Measurements from ENCODE around the gene LOXL1.

DNA sequence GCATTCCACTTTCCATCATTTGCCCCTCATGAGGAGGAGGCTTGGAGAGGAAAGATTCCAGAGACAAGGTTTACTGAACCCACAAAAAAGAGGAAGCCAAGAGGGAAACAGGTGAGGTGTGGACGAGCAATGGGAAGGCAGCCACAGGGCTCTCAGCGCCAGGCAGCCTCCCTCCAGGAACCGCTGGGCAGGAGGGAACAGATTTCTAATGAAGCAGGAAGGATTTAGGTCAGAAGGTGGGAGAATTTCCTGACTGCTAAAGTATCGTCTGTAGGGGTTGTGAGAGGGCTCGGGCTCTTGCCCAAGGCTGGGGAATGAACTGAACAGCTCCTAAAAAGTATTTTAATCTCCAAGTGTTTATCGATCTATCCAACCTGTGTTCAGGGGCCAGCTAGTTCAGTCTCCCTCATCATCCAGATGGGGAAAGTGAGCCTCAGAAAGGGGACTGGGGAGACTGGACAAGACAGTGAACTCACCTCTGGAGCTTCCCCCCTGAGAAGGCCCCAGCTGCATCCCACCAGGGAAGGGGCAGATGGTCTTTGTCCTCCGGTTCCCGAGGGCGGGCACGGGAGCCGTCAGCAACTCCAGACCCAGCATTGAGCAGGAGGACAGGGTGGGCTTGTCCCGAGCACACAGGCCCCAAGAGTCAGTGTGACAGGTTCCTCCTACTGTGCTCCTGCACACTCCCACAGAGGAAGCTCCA, 10.5 kb downstream of the LOXL1 start:
- TF ChIP-seq, protein P1, sequence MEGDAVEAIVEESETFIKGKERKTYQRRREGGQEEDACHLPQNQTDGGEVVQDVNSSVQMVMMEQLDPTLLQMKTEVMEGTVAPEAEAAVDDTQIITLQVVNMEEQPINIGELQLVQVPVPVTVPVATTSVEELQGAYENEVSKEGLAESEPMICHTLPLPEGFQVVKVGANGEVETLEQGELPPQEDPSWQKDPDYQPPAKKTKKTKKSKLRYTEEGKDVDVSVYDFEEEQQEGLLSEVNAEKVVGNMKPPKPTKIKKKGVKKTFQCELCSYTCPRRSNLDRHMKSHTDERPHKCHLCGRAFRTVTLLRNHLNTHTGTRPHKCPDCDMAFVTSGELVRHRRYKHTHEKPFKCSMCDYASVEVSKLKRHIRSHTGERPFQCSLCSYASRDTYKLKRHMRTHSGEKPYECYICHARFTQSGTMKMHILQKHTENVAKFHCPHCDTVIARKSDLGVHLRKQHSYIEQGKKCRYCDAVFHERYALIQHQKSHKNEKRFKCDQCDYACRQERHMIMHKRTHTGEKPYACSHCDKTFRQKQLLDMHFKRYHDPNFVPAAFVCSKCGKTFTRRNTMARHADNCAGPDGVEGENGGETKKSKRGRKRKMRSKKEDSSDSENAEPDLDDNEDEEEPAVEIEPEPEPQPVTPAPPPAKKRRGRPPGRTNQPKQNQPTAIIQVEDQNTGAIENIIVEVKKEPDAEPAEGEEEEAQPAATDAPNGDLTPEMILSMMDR (IDR thresholded peaks at IDR 0.05; ENCODE audit: poor library complexity, severe bottlenecking): no peak
- no peak for TF ChIP-seq MXI1 (conservative IDR thresholded peaks at IDR 0.05; ENCODE audit: poor library complexity, severe bottlenecking)
